ENCODE measurements around the gene SLC16A8. TPM values are rescaled to one million over a fixed set of nuclear protein-coding genes. Genes with fewer than 3 reads are reported as not detected.

Gene SLC16A8
- total RNA-seq, 1 donor from 2014 or later, result not detected

DNA sequence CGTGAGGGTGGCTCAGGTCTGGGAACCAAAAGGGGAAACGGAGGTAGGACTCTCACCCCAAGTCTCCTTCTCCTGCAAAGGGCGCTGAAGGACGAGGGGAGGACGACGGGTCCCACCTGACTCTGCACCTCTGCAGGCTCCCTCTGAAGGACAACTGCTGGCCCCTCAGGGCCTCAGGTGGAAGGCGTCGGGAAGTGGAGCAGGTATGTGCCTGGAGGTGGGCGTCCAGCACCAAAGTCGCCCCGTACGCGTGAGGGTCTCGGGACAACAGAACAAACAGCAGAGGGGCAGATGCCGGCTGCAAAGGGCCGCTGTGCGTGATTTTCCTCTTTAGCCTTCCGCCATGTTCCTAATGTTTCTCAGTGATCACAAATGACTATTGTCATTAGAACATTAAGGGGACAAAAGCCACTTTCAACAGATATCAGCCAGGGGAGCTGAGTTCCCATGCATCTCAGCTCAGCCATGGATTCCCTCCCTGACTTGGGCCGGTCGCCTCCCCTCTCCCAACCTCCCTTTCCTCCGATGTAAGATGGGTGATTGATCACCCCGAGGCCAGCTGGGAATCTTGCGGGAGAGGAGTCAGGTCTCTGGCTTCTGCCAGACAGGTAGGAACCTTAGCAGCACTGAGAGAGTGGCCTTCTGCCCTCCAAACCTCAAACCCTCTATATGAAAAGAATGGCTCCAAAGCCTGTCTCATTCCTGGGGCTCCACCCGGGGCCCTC is 836 bp downstream of the SLC16A8 start:
- Mint-ChIP-seq H3K4me1 (ENCODE audit: low read depth, unreplicated experiment) (no peaks in the 10 kb centered on the region), H3K27me3 (ENCODE audit: low read depth, unreplicated experiment) (peaks cover 16% of the 10 kb centered on the region), H3K4me3 (ENCODE audit: unreplicated experiment) (no peak overlapping the region), H3K36me3 (ENCODE audit: low read depth, unreplicated experiment) (peaks cover 10% of the 10 kb centered on the region), H3K9me3 (ENCODE audit: unreplicated experiment) (peaks cover 2% of the 10 kb centered on the region), H3K27ac (ENCODE audit: unreplicated experiment) (no peak overlapping the region)
- no peak overlapping the region for H3K27ac ChIP-seq (ENCODE audit: low read depth, low read length)
- TF ChIP-seq, protein P1, sequence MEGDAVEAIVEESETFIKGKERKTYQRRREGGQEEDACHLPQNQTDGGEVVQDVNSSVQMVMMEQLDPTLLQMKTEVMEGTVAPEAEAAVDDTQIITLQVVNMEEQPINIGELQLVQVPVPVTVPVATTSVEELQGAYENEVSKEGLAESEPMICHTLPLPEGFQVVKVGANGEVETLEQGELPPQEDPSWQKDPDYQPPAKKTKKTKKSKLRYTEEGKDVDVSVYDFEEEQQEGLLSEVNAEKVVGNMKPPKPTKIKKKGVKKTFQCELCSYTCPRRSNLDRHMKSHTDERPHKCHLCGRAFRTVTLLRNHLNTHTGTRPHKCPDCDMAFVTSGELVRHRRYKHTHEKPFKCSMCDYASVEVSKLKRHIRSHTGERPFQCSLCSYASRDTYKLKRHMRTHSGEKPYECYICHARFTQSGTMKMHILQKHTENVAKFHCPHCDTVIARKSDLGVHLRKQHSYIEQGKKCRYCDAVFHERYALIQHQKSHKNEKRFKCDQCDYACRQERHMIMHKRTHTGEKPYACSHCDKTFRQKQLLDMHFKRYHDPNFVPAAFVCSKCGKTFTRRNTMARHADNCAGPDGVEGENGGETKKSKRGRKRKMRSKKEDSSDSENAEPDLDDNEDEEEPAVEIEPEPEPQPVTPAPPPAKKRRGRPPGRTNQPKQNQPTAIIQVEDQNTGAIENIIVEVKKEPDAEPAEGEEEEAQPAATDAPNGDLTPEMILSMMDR (IDR thresholded peaks at IDR 0.05; ENCODE audit: insufficient read depth, low read depth, low read length), result no peak
- TF ChIP-seq EZH2 (IDR thresholded peaks at IDR 0.05; ENCODE audit: insufficient read depth, low read length), result no peak
- FAIRE-seq, result no peak
- H3K9ac ChIP-seq (ENCODE audit: low read length), result no peak overlapping the region
- no peaks in the 10 kb centered on the region for H3K9me3 ChIP-seq (ENCODE audit: insufficient read depth, low read depth, low read length)
- peaks cover 18% of the 10 kb centered on the region for H3K27me3 ChIP-seq (ENCODE audit: insufficient read depth, low read length)
- no peaks in the 10 kb centered on the region for H4K20me1 ChIP-seq (ENCODE audit: insufficient read depth, low read length)
- H3K4me3 ChIP-seq (ENCODE audit: insufficient read depth, low read depth, low read length), result no peak overlapping the region
- no peak overlapping the region for H3K4me2 ChIP-seq (ENCODE audit: low read length)
- H3K79me2 ChIP-seq (ENCODE audit: insufficient read depth, low read length), result no peaks in the 10 kb centered on the region
- no peak overlapping the region for H2AFZ ChIP-seq (ENCODE audit: low read depth, low read length)
- no peak for DNase-seq (ENCODE audit: low read depth)
- no peaks in the 10 kb centered on the region for H3K36me3 ChIP-seq (ENCODE audit: insufficient read depth, low read length)
- peaks cover 4% of the 10 kb centered on the region for H3K4me1 ChIP-seq (ENCODE audit: insufficient read depth, low read length)

DNA sequence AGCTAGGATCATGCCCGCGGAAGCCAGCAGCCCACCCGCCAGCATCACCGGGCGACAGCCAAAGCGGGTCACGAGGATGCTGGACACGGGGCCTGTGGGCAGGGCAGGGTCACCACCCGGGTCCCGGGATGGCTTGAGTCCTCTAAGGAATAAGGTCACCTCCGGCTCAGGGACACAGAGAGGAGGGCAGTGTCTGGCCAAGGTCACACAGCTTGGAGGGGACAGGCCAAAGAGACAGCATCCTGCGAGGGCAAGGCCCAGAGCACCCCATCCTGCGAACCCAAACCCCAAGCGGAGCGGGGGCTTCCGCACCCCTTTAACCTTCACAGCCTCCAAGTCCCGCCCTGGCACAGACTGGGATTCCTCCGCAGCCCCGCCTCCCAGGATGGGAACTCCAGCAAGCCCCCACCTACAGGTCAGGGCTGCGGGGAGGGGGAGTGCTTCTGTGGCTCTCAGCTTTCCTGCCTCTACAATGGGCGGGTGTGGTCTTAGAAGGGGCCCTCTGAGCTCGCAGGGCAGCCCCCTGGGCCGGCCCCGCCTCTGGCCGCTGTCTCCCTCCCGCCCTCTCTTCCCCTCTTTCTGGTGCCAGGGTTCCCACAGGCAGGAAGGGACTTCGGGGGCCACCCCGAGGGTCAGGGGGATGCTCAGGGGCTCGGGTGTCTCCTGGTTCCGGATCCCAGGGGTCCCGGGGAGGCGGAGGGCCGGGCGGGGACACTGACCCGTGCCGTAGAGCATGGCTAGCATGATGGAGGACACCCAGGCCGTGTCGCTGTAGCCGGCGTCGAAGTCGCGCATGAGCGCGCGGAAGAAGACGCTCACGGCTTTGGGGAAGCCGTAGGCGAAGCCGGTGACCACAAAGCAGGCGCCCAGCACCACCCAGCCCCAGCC is 1.8 kb downstream of the SLC16A8 start:
- Mint-ChIP-seq H3K9me3 (ENCODE audit: unreplicated experiment) (peaks cover 2% of the 10 kb centered on the region), H3K27me3 (ENCODE audit: low read depth, unreplicated experiment) (peaks cover 13% of the 10 kb centered on the region), H3K36me3 (ENCODE audit: low read depth, unreplicated experiment) (peaks cover 6% of the 10 kb centered on the region), H3K4me1 (ENCODE audit: low read depth, unreplicated experiment) (no peaks in the 10 kb centered on the region), H3K27ac (ENCODE audit: unreplicated experiment) (no peak overlapping the region), H3K4me3 (ENCODE audit: unreplicated experiment) (no peak overlapping the region)
- no peaks in the 10 kb centered on the region for H4K20me1 ChIP-seq (ENCODE audit: insufficient read depth, low read length)
- no peaks in the 10 kb centered on the region for H3K9me3 ChIP-seq (ENCODE audit: insufficient read depth, low read depth, low read length)
- H3K36me3 ChIP-seq (ENCODE audit: insufficient read depth, low read length), result no peaks in the 10 kb centered on the region
- H3K9ac ChIP-seq (ENCODE audit: low read length), result no peak overlapping the region
- no peaks in the 10 kb centered on the region for H3K79me2 ChIP-seq (ENCODE audit: insufficient read depth, low read length)
- FAIRE-seq (no peak), DNase-seq (ENCODE audit: low read depth) (no peak)
- peaks cover 4% of the 10 kb centered on the region for H3K4me1 ChIP-seq (ENCODE audit: insufficient read depth, low read length)
- H2AFZ ChIP-seq (ENCODE audit: low read depth, low read length), result no peak overlapping the region
- H3K4me2 ChIP-seq (ENCODE audit: low read length), result peak overlapping the region; percentile 83
- no peak overlapping the region for H3K27ac ChIP-seq (ENCODE audit: low read depth, low read length)
- no peak overlapping the region for H3K4me3 ChIP-seq (ENCODE audit: insufficient read depth, low read depth, low read length)
- TF ChIP-seq, protein P1 (IDR thresholded peaks at IDR 0.05; ENCODE audit: insufficient read depth, low read depth, low read length), result no peak
- TF ChIP-seq EZH2 (IDR thresholded peaks at IDR 0.05; ENCODE audit: insufficient read depth, low read length), result peak; percentile 74
- peaks cover 18% of the 10 kb centered on the region for H3K27me3 ChIP-seq (ENCODE audit: insufficient read depth, low read length)

Data from astrocyte (in vitro differentiated cells and primary cell).